Measurements from ENCODE around the gene MAST4.

MAST4 gene

GRCh38 chr5:66927140-66927539, 330.9 kb downstream of the MAST4 start:
- no peak for DNase-seq

GRCh38 chr5:66929281-66929680, 333.1 kb downstream of the MAST4 start:
- DNase-seq: no peak

- no peak for DNase-seq
These were observed 333.8 kb downstream of the MAST4 start for GRCh38 chr5:66929995-66930394.

DNA sequence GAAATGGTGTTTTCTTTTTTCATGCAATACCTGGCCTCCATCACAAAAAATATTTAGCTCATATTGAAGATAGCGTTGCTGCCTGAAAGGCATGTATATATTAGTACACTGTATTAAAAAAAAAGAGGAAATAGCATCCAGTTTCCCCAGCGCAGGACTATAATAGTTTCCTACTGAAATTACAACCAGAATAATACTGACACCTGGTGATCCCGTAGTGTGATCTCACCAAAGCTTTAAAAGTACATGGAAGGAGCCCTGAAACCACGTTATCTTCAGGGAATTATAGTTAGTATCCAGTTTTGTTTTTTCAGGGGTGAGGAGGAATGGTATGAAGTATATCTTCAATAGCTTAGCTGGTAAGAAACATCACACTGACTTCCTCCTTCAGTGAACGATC, 335.5 kb downstream of the MAST4 start:
- no peak for DNase-seq

DNA sequence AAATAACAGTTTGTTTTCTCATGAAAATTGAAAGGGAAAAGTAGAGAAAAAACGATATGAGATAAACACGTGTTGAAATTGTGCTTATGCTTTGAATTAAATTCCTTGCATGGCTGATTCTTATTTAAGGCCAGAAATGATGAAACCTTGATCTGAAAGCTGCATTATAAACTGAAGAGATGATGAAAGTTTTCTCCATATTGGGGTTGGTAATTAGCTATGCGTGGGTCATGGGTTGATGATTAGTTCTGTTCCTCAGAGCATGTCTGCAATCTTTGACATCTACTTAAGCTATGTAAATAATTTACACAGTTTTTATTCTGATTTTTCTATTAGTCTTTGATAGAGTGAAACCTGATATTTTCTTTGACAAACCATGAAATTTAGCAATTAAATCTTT, 336.3 kb downstream of the MAST4 start:
- DNase-seq: no peak

DNA sequence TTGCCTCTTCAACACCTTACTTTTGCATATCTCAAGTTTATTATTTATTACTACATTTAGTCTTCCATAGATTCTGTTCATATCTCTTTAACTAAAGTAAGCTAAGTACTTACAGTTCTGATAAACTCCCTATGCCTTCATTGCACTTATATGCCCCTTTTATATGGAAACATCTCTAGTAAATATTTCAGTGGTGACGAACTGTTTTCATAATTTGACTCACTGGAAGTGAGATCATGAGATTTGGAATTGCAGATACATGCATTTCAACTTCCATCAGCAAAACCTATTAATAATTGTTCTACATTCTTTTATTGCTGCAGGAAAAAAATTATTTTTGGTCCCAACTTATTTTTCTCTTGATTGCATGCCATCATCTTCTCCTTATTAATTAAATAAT, 336.9 kb downstream of the MAST4 start:
- no peak for DNase-seq

DNA sequence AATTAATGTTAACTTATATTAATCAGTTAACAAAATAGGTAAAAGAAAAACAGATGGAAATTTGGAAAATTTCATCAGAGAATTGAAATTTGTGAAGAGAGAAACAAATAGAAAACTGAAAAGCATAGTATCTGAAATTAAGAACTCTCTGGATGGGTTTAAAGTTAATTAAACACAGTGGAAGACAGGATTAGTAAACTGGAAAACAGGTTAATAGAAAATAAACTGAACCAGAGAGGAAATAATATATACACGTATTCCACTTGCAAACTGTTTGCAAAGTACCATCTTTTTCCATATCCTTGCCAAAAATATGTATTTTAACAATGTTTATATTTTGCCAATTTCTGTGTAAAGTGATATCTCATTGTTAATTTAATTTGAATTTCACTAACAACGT, 342.9 kb downstream of the MAST4 start:
- DNase-seq: no peak

GRCh38 chr5:66945389-66946349, 349.5 kb downstream of the MAST4 start:
- no peak for DNase-seq

DNA sequence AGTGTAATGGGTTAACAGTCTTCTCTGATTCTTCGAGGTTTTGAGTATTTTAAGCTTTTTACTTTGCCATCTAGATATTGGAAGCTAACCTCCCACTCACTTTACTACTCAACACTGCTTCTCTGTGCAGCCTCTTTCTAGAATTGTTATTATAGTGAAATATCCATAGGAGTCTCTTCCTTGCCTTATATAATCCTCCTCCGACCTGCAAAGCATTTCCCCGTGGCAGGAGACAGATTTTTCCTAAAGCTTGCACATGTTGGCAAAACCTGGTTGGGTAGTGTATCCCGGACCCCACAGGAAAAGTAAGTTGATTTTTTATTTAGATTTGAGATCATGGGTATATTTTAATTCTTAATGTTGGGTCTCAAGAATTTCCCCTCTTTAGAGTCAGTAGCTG, 351.3 kb downstream of the MAST4 start:
- no peak for DNase-seq

DNA sequence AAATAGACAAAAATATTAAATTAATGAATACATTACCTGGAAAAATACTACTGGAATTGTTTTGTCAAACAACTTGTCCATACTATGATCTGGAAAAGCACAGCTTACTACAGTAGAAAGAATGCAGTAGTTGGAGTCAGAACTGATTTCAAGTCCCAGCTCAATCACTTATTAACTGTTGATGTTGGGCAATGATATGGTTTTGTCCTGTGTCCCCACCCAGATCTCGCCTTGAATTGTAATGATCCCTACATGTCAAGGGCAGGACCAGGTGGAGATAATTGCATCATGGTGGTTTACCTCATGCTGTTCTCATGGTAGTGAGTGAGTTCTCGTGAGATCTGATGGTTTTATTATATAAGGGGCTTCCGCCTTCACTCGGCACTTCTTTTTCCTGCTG, 352.9 kb downstream of the MAST4 start:
- no peak for DNase-seq

DNA sequence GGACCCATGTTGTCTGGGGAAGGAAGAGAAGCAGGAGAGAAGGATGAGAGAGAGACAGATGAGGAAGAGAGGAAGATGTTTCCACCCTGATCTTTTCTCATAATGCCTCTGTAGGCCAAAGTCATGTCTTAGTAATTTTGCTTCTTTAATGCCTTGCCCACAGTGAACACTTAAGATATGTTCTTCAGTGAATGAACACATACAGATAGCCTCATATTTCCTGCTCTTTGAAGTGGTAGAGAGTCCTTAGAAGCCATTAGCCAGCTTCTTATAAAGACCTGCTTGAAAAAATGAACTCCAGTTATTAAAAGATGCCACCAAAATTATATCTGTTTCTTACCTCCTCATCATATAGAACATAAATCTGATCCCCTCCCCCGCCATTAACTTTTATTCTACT, 356.0 kb downstream of the MAST4 start:
- no peak for DNase-seq

GRCh38 chr5:66956439-66956838, 360.2 kb downstream of the MAST4 start:
- no peak for DNase-seq

- DNase-seq: no peak
These were observed 362.2 kb downstream of the MAST4 start for GRCh38 chr5:66958201-66958979.

DNA sequence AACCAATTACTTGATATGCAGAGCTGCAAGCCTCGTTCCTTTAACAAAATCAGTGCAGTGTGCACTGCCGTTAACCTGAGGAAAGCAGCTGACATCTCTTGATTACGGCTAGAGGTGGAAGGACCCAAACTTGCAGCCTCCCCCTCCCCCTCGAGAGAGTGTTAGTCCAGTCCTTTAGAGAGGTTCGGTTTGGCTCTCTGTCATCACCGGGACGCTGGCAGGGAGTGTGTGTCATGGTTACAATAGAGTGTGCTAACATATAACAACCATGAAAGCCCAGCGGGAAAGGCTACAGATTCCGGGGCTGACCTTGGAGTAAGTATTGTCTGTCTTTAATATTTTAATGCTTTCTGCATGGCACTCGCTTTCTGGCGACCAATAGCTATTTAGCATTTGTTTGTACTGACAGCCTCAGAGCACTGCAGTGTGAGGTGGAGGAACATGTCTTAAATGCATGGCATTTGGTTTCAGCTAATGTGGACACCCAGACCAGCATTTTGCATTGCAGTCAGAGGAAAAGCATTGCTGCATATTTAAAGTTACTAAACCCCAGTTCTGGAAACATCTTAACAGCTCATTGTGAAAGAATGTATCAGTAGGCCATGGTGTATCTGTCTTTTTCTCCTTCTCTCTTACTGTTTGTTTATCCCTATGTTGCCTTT, 362.9 kb downstream of the MAST4 start:
- no peak for DNase-seq

DNA sequence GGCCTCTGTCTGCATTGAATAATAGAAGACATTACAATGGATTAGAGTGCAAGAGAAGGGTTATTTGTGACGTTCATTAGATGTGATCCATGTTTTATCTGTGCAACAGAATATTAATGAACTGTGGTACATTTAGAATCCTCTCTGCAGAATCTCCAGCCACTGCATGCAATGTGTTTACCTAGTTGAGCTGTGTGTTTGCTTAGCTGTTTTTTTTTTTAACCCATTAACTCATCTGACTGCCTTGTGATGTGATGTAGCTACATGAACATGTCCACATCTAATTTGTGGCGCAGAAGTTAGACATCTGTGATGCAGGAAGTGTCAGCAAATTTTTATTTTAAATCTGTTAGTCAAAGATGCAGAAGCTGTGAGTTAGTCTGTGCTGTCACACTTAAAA, 363.5 kb downstream of the MAST4 start:
- no peak for DNase-seq

DNA sequence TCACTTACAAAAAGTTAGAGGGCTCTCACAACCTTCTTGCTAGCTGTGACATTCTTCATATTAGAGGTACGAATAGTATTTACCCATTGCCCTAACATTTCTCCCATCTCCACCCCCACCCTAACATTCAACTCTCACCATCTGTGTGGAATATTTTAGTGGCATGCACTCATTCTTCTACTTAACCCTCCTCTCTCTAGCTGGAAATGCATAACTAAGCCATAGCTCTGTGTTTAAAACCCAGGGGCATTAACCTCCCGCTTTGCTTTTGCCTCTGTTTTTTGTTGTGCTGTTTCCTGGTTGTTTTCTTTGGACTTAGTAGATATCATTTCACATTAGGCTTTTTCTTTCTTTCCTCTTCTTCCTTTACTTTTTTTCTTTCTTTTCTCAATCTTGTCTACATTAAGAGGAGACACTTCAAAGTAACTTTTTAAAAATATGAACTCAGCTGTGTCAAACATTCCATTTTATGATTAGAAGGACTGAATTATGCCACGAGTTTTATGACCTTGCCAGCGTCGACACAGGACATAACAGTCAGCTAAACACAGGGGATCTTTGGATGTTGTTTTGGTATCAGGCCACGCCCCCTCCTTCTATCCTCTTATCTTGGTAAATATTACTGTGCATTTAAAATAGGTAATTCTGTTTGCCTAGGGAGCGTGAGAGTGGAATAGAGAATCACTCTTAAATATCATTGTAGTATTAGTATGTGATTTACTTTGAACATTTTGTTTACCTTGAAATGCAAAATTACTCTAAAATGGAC, 364.4 kb downstream of the MAST4 start:
- DNase-seq: no peak

GRCh38 chr5:66963559-66963971, 367.4 kb downstream of the MAST4 start:
- DNase-seq: no peak

DNA sequence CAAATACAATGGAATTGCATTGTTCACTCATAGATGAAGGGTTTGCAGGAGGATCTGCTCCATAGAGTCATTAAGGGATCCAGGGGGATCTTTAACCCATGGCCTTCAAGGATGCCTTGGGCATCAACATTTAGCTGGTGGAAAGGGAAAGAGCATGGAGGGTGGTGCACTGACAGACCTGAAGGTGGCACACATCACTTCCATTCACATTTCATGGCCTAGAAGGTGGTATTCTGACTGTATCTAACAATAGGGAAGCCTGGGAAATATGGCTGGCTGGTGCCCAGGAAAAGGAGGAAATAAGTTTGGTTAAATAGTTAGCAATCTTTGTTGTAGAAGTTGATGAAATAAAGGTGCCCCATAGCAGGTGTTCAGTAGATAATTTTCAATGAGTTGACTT, 370.2 kb downstream of the MAST4 start:
- DNase-seq: no peak

GRCh38 chr5:66967102-66967501, 370.9 kb downstream of the MAST4 start:
- no peak for DNase-seq

DNA sequence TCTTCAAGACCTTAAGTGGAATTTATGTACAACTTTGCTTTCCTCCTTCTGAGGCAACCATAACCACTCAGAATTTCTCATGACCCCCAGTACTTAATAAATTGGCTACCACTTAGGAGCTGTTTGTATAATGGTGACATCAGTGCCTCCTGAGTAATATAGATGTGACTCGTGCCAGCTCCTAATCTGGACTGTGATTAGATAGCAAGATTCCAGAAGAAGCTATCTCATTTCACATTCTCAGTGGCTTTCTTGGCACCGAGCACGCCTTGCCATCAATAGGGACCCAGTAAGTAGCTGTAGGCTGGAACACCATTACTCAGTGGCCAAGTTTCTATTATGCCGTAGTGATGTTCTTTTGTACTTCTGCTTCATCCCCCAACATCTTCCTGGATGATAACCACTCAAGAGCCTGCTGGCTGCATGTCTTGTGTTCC, 371.7 kb downstream of the MAST4 start:
- no peak for DNase-seq

DNA sequence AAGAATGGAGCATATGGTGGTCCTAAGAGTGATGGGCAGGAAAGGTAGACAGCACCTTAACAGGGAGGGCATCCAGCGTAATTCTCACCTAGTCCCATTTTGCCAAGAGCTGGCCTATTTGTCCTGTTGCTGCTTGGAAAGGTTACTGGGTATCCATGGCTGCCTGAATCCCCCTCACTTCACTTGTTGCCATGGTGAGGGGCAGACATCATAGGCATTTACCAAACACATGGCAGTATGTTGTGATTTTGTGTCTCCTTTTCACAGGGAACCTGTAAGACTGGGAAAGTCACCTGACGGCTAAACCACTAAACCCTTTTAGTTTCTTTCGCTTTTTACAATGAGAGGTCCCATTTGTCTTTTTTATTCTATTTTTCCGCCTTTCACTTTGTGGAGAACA, 373.3 kb downstream of the MAST4 start:
- no peak for DNase-seq

- DNase-seq: no peak
These were observed 373.8 kb downstream of the MAST4 start for GRCh38 chr5:66969963-66970362.

DNA sequence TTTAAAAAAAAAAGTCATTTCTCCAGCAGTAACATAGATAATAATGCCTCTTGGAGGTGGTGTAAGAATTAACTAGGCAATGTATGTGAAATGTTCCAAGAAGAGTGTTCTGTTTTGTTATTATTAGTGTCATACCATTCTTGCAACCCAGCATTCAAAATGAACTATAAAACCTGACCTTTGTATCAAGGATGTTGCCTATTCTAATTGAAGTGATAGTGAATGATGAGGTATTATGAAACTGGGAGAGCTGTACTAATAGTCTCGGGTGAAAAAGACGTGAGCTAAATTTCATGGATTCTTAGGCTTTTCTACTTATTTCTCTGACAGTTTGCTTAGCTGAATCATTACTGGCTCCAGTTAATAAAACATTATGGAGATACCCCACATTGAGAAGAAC, 375.8 kb downstream of the MAST4 start:
- no peak for DNase-seq
